GM19025 (cell line): ENCODE data around the gene GCFC2.
"Not testable (repeated sequence)": the region's sequence is repeated elsewhere in the genome, so short reads cannot be mapped to it uniquely, and the experiment has no call there.

Source experiments
- ATAC-seq: cut with Tn5 transposase; IDR thresholded peaks from one replicate; pipeline ENCODE4 v1.9.1; 2021; ENCODE audit warnings: mild to moderate bottlenecking, low read depth, moderate library complexity; ENCODE audit not compliant: unreplicated experiment

Gene GCFC2

DNA sequence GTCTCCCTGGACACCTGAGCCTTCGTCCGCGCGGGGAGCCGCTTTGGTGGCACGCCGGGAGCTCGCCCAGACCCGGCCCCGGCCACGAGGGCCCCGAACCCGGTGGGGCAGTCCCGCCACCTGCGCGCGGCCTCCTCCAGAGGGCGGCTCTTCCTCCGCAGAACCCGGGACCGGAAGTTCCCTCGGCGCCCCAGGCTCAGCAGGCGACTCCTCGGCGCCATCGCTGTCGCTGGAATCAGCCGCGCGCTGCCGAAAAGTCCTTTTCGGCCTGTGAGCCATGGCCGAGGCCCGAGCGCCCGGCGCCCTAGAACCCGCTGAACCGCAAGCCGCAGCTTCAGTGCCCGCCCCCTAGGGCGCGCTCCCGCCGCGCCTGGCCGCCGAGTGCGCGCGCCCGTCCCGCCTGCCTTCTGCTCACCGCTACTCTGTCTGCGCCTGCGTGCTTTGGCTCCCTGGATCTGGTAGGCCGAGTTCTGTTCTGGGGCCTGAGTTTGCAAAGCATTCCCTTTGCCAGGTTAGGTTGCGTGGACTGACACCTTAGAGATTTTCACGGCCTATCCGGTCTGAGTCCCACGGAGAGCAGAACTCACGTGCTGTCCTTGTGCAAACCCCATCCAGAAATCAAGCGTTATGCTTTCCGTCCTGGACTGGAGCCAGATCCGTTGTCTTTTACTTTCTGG lies at the start of gene GCFC2:
GCFC2 (minus strand) TSS at position 339 of the 677 bp plus-strand sequence; CDS start at position 279, 60 bp downstream.
- ATAC-seq = peak; percentile 95

DNA sequence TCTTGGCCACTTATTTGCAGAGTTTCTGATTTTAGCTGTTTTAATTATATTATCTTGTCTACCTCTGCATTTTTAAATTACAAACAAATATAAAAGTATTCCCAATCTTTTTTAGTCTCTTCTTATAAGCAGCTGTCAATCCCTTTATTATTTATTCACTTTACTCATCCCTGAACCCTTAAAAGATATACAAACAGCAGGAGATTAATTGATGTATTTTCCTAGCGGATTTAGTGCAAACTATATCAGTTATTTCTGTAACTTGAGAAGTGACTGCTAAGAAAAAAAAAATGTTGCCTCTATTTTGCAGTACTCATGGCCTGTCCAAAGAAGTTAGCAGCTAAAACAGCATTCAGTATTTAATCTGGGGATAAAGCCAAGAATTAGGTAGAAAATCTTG lies 42.1 kb upstream of the GCFC2 start:
- ATAC-seq = no peak

GRCh38 chr2:75751824-75752468 lies 41.2 kb upstream of the GCFC2 start:
- ATAC-seq = no peak

- no peak for ATAC-seq
These were observed 40.6 kb upstream of the GCFC2 start for GRCh38 chr2:75751360-75751759.

DNA sequence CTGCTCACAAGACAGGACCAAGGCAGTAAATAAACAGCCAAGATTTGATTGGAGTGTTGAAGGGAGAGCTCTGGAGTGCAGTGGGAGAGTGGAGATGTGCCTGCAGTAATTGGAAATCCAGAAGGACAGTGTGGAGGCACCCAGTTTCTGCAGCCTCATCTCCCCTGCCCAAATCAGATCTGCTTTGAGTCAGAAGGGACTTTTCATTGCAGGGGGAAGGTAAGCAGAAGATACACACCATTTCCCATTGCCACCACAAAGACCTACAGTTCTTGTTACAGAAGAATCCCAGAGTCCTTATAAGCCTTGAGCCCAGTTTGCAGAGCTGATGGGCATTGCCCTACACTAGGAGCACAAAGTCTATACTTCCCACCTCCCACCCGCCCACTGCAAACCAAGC lies 27.2 kb upstream of the GCFC2 start:
- no peak for ATAC-seq

- ATAC-seq = no peak
These were observed 25.6 kb upstream of the GCFC2 start for GRCh38 chr2:75736276-75736675.

- no peak for ATAC-seq
These were observed 19.1 kb upstream of the GCFC2 start for GRCh38 chr2:75729861-75730260.

DNA sequence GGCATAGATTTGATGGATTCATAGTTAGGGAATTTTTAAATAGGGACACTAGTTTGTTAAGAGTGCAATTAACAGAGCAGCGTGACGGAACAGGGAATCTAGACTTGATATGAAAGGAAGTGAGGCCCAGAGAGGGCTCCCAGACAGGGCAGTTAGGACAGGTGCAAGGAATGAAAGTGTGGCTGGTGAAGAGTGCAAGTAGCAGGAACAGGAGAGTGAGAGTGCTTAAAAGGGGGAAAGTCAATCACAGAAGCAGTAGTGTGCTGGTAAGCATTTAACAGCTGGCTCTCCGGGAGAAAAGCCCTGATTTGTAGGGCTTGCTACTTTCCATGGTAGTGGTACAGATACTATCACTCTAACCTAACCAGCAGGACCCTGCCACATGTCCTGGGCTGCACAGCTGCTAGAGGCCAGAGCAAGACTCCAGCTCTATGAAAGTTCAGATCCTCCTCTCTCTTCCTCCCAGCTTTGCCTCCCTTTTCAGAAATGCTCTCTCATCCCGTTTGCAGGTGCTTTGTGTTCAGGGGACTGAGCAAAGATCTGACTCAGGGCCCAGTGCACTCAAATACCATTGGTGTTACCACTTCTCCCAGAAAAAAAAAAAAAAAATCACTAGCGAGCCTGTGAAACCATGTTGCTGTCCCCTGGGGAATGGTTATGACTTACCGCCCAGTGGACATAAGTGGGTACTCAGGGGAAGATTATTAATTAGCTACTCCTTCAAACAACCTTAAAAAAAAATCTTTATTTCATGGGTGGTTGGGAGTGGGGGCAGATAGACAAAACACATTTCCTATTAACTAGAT lies 18.1 kb upstream of the GCFC2 start:
- no peak for ATAC-seq

- no peak for ATAC-seq
These were observed 12.0 kb upstream of the GCFC2 start for GRCh38 chr2:75722687-75723086.

- no peak for ATAC-seq
These were observed 9.8 kb upstream of the GCFC2 start for GRCh38 chr2:75720525-75720924.

GRCh38 chr2:75719616-75720015 lies 8.9 kb upstream of the GCFC2 start:
- ATAC-seq = no peak

GRCh38 chr2:75716406-75716805 lies 5.7 kb upstream of the GCFC2 start:
- no peak for ATAC-seq

- ATAC-seq = not testable (repeated sequence)
These were observed 875 bp upstream of the GCFC2 start for GRCh38 chr2:75711590-75711989.

GRCh38 chr2:75710220-75710576 lies 517 bp downstream of the GCFC2 start:
- no peak for ATAC-seq

DNA sequence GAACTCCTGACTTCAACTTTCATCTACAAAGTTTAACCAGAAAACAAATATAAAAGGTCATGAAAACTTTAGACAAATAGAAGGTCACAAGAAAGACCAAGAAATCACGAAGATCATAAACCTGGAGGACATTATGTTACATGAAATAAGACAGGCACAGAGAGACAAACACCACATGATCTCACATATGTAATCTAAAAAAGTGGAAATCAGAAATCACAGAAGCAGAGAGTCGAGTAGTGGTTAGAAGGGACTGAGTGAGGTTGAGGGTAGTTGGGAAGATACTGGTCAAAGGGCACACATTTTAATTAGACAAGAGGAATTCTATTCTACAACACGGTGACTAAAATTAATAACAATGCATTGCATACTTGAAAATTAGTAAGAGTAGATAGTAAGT lies 1.4 kb downstream of the GCFC2 start:
- ATAC-seq = no peak

DNA sequence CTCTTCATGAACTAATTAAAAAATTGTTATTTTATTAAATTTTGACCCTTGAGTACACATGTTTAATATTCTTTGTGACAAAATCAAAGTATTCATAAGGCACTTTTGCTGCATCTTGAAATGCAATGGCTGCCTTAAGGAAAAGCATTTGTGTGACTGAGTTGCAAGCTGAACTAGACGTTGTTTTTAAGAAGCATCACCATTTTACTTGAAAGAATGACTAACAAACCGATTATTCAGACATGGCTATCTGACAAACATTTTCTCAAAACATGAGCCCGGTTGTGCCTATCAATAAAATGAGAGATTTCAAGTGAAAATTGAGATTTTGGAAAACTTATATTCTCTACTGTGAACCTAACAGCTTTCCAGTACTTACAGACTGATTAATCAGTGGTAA lies 2.8 kb downstream of the GCFC2 start:
- ATAC-seq = no peak

GRCh38 chr2:75705921-75706320 lies 4.8 kb downstream of the GCFC2 start:
- ATAC-seq = no peak

- no peak for ATAC-seq
These were observed 7.0 kb downstream of the GCFC2 start for GRCh38 chr2:75703589-75704287.

DNA sequence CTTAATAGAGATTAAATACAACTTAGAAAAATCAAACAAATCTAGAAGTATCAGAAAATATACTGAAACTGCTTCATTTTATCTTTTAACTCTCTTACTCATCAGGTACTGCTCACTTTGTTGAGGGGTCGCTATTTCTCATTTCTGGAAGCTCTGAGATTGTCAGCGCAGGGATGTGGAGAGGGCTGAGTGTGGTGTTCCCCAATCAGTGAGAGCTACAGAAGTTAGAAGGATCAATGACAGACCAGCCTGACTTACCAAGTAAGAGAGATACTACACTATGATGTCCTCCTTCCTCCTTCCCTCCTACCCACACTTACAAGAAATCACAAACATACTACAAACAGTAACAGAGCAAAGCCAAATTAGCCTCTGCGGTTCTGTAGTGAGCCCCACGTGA lies 8.1 kb downstream of the GCFC2 start:
- ATAC-seq = no peak

- no peak for ATAC-seq
These were observed 11.8 kb downstream of the GCFC2 start for GRCh38 chr2:75698918-75699317.

DNA sequence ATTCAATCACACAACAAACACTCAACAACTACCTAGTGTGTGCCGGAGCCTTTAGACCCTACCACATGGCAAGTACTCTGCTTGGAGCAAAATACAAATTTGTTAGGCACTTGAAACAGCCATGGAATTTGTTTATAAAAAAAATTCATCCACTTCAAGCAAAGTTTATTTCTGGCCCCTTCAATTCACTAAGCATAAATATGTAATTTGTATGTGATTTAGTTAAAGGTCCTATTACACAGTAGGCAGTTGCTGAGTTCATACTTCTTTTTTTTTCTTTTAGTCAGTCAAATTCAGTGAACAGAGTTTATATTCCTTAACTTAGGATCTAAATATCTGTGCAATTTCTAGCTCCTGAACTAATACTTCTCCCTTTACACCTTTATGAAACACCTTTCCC lies 22.5 kb downstream of the GCFC2 start:
- ATAC-seq = no peak
